ENCODE data around the gene SPINK8. TPM values are rescaled to one million over a fixed set of nuclear protein-coding genes. Genes with fewer than 3 reads are reported as not detected.
"Not testable (repeated sequence)": the region's sequence is repeated elsewhere in the genome, so short reads cannot be mapped to it uniquely, and the experiment has no call there.

SPINK8 gene
- not detected for total RNA-seq

- not testable (repeated sequence) for ATAC-seq
- intact Hi-C loops (cut with DNase I), result loop anchor here (10.0 kb wide), 1 partner anchor 1161 kb away; no protein-coding TSS in a partner anchor
These were observed at the start of gene SPINK8 for GRCh38 chr3:48333346-48334245. Gene SPINK8, minus strand, starts transcription at chr3:48333661. Its CDS starts 5,320 bp downstream, at chr3:48328341.

GRCh38 chr3:48372862-48373435 is 39.5 kb upstream of the SPINK8 start:
- no peak for DNase-seq (ENCODE audit: low spot score)
- intact Hi-C loops (cut with DNase I), result no loop called here

More at GRCh38 chr3:48333346-48334245, at the start of gene SPINK8:
- not testable (repeated sequence) for DNase-seq (ENCODE audit: low spot score)

GRCh38 chr3:48372377-48372770 is 38.9 kb upstream of the SPINK8 start:
- intact Hi-C loops (cut with DNase I), result no loop called here
- ATAC-seq, result no peak
- no peak for DNase-seq (ENCODE audit: low spot score)

More at GRCh38 chr3:48372862-48373435, 39.5 kb upstream of the SPINK8 start:
- ATAC-seq, result no peak

GRCh38 chr3:48371651-48372376 is 38.4 kb upstream of the SPINK8 start, which contains the start of gene FBXW12:
Gene FBXW12, plus strand, starts transcription at chr3:48372219. Its CDS starts 549 bp downstream, at chr3:48372768.
- ATAC-seq, result no peak
- intact Hi-C loops (cut with DNase I), result no loop called here
- no peak for DNase-seq (ENCODE audit: low spot score)

GRCh38 chr3:48370333-48370713 is 36.9 kb upstream of the SPINK8 start:
- DNase-seq (ENCODE audit: low spot score) (no peak), ATAC-seq (no peak)
- intact Hi-C loops (cut with DNase I), result no loop called here

GRCh38 chr3:48369693-48370332 is 36.4 kb upstream of the SPINK8 start:
- intact Hi-C loops (cut with DNase I), result no loop called here
- DNase-seq (ENCODE audit: low spot score), result no peak
- no peak for ATAC-seq

GRCh38 chr3:48367201-48367600 is 33.7 kb upstream of the SPINK8 start:
- ATAC-seq (no peak), DNase-seq (ENCODE audit: low spot score) (no peak)
- intact Hi-C loops (cut with DNase I), result no loop called here

- intact Hi-C loops (cut with DNase I), result loop anchor here (5.0 kb wide), 1 partner anchor 707 kb away; no protein-coding TSS in a partner anchor
- ATAC-seq (no peak), DNase-seq (ENCODE audit: low spot score) (no peak)
These were observed 31.4 kb upstream of the SPINK8 start for GRCh38 chr3:48364840-48365239.

- ATAC-seq, result no peak
- no peak for DNase-seq (ENCODE audit: low spot score)
- intact Hi-C loops (cut with DNase I), result loop anchor here (5.0 kb wide), 1 partner anchor 710 kb away; no protein-coding TSS in a partner anchor
These were observed 28.5 kb upstream of the SPINK8 start for GRCh38 chr3:48361928-48362327.

- DNase-seq (ENCODE audit: low spot score), result no peak
- intact Hi-C loops (cut with DNase I), result no loop called here
- ATAC-seq, result no peak
These were observed 23.0 kb upstream of the SPINK8 start for GRCh38 chr3:48356419-48356818.

GRCh38 chr3:48353987-48354386 is 20.5 kb upstream of the SPINK8 start:
- no peak for DNase-seq (ENCODE audit: low spot score)
- intact Hi-C loops (cut with DNase I), result no loop called here
- ATAC-seq, result no peak

- intact Hi-C loops (cut with DNase I), result no loop called here
- ATAC-seq, result no peak
- no peak for DNase-seq (ENCODE audit: low spot score)
These were observed 19.1 kb upstream of the SPINK8 start for GRCh38 chr3:48352546-48352945.

- DNase-seq (ENCODE audit: low spot score) (no peak), ATAC-seq (no peak)
- intact Hi-C loops (cut with DNase I), result no loop called here
These were observed 14.0 kb upstream of the SPINK8 start for GRCh38 chr3:48347500-48347899.

GRCh38 chr3:48345946-48346572 is 12.6 kb upstream of the SPINK8 start:
- intact Hi-C loops (cut with DNase I), result no loop called here
- ATAC-seq (no peak), DNase-seq (ENCODE audit: low spot score) (no peak)

GRCh38 chr3:48344867-48345507 is 11.5 kb upstream of the SPINK8 start:
- DNase-seq (ENCODE audit: low spot score) (no peak), ATAC-seq (no peak)
- intact Hi-C loops (cut with DNase I), result no loop called here

- no peak for DNase-seq (ENCODE audit: low spot score)
- intact Hi-C loops (cut with DNase I), result no loop called here
- no peak for ATAC-seq
These were observed 10.0 kb upstream of the SPINK8 start for GRCh38 chr3:48343432-48343831.

GRCh38 chr3:48338635-48339034 is 5.2 kb upstream of the SPINK8 start:
- intact Hi-C loops (cut with DNase I), result loop anchor here (10.0 kb wide), 1 partner anchor 1156 kb away; no protein-coding TSS in a partner anchor
- no peak for ATAC-seq

GRCh38 chr3:48337536-48337935 is 4.1 kb upstream of the SPINK8 start:
- not testable (repeated sequence) for ATAC-seq; DNase-seq (ENCODE audit: low spot score)
- intact Hi-C loops (cut with DNase I), result loop anchor here (10.0 kb wide), 1 partner anchor 1157 kb away; no protein-coding TSS in a partner anchor

More at GRCh38 chr3:48338635-48339034, 5.2 kb upstream of the SPINK8 start:
- DNase-seq (ENCODE audit: low spot score), result no peak
